HG02884 (cell line): Measurements from ENCODE around the gene SEMA5A.

Source experiments
- ATAC-seq: cut with Tn5 transposase; IDR thresholded peaks from one replicate; pipeline ENCODE4 v1.9.1; 2021; ENCODE audit warnings: mild to moderate bottlenecking, moderate library complexity; ENCODE audit not compliant: unreplicated experiment

SEMA5A gene

GRCh38 chr5:9284781-9285307, 261.0 kb downstream of the SEMA5A start:
- ATAC-seq = no peak

GRCh38 chr5:9284272-9284671, 261.6 kb downstream of the SEMA5A start:
- no peak for ATAC-seq

GRCh38 chr5:9283473-9283872, 262.4 kb downstream of the SEMA5A start:
- no peak for ATAC-seq

GRCh38 chr5:9283021-9283420, 262.9 kb downstream of the SEMA5A start:
- no peak for ATAC-seq

- no peak for ATAC-seq
These were observed 263.7 kb downstream of the SEMA5A start for GRCh38 chr5:9282211-9282610.

- ATAC-seq = no peak
These were observed 266.1 kb downstream of the SEMA5A start for GRCh38 chr5:9279774-9280173.

- no peak for ATAC-seq
These were observed 266.8 kb downstream of the SEMA5A start for GRCh38 chr5:9278921-9279603.

GRCh38 chr5:9269014-9269413, 276.9 kb downstream of the SEMA5A start:
- ATAC-seq = no peak

GRCh38 chr5:9268226-9268625, 277.6 kb downstream of the SEMA5A start:
- no peak for ATAC-seq

- ATAC-seq = no peak
These were observed 280.2 kb downstream of the SEMA5A start for GRCh38 chr5:9265441-9266287.

GRCh38 chr5:9264301-9264700, 281.6 kb downstream of the SEMA5A start:
- ATAC-seq = no peak

GRCh38 chr5:9263656-9264055, 282.2 kb downstream of the SEMA5A start:
- no peak for ATAC-seq

- no peak for ATAC-seq
These were observed 294.4 kb downstream of the SEMA5A start for GRCh38 chr5:9251379-9251980.

GRCh38 chr5:9249231-9249630, 296.6 kb downstream of the SEMA5A start:
- ATAC-seq = no peak

- ATAC-seq = no peak
These were observed 300.8 kb downstream of the SEMA5A start for GRCh38 chr5:9245071-9245470.

- ATAC-seq = no peak
These were observed 301.5 kb downstream of the SEMA5A start for GRCh38 chr5:9244417-9244816.

- no peak for ATAC-seq
These were observed 304.2 kb downstream of the SEMA5A start for GRCh38 chr5:9241479-9242305.

GRCh38 chr5:9240431-9240830, 305.4 kb downstream of the SEMA5A start:
- ATAC-seq = no peak

GRCh38 chr5:9239626-9240025, 306.2 kb downstream of the SEMA5A start:
- ATAC-seq = no peak

GRCh38 chr5:9239071-9239470, 306.8 kb downstream of the SEMA5A start:
- ATAC-seq = no peak

- no peak for ATAC-seq
These were observed 312.2 kb downstream of the SEMA5A start for GRCh38 chr5:9233712-9234111.
